Left ventricle myocardium inferior (tissue), 1 donor: ENCODE data around the gene SLC25A21. TPM values are rescaled to one million over a fixed set of nuclear protein-coding genes. Genes with fewer than 3 reads are reported as not detected.

Experiments
- DNase-seq: peaks from one replicate; pipeline ENCODE4 v3.0.0-alpha.2; 2020
- H3K27ac ChIP-seq: fragments of 200-600 bp; replicated peaks from 2 replicates; pipeline ENCODE4 v1.8.0; 2021
- H3K27me3 ChIP-seq: fragments of 200-600 bp; 2 replicates; pipeline ENCODE4 v1.8.0; 2021; ENCODE audit warnings: low read depth
- H3K36me3 ChIP-seq: fragments of 200-600 bp; 2 replicates; pipeline ENCODE4 v1.8.0; 2021
- H3K4me1 ChIP-seq: fragments of 200-600 bp; 2 replicates; pipeline ENCODE4 v1.8.0; 2021
- H3K4me3 ChIP-seq: fragments of 200-600 bp; 2 replicates; pipeline ENCODE4 v1.8.0; 2021; ENCODE audit warnings: mild to moderate bottlenecking, moderate library complexity
- H3K9me3 ChIP-seq: fragments of 200-600 bp; replicated peaks from 2 replicates; pipeline ENCODE4 v1.8.0; 2021
- intact Hi-C: fragments of 100-400 bp; cut with micrococcal nuclease; formaldehyde crosslinking; loops from one replicate; pipeline ENCODE4 v1.11.0; 2022
- total RNA-seq: library from RNA; stranded (reverse); fragmentation: NEBNext Ultra II Directional; extraction: Animal tissue kit (Norgen Biotek cat#: 25700); gene quantifications from one replicate; pipeline ENCODE4 v1.2.1, GENCODE V29; 2021
- TF ChIP-seq, protein P1 (sequence below): fragments of 200-600 bp; IDR thresholded peaks from 2 replicates; pipeline ENCODE4 v1.8.0; 2021; ENCODE audit warnings: antibody characterized with exemption, mild to moderate bottlenecking, borderline replicate concordance
- donor health status: DM: no; HTN: yes; CAD: no; lungs with severe emphysema.

The SLC25A21 gene
- total RNA-seq, 1 donor from 2014 or later: 0.77 TPM

GRCh38 chr14:36665887-36666415 is 506.5 kb downstream of the SLC25A21 start:
- H3K4me1 ChIP-seq: peaks cover 49% of the 10 kb centered on the region
- intact Hi-C loops: no loop called here
- H3K9me3 ChIP-seq: no peaks in the 10 kb centered on the region
- H3K36me3 ChIP-seq: no peaks in the 10 kb centered on the region
- DNase-seq: no peak
- peaks cover 100% of the 10 kb centered on the region for H3K27me3 ChIP-seq
- no peak overlapping the region for H3K27ac ChIP-seq
- TF ChIP-seq, protein P1, sequence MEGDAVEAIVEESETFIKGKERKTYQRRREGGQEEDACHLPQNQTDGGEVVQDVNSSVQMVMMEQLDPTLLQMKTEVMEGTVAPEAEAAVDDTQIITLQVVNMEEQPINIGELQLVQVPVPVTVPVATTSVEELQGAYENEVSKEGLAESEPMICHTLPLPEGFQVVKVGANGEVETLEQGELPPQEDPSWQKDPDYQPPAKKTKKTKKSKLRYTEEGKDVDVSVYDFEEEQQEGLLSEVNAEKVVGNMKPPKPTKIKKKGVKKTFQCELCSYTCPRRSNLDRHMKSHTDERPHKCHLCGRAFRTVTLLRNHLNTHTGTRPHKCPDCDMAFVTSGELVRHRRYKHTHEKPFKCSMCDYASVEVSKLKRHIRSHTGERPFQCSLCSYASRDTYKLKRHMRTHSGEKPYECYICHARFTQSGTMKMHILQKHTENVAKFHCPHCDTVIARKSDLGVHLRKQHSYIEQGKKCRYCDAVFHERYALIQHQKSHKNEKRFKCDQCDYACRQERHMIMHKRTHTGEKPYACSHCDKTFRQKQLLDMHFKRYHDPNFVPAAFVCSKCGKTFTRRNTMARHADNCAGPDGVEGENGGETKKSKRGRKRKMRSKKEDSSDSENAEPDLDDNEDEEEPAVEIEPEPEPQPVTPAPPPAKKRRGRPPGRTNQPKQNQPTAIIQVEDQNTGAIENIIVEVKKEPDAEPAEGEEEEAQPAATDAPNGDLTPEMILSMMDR: no peak
- H3K4me3 ChIP-seq: peak overlapping the region; percentile 36

GRCh38 chr14:36664322-36665193 is 507.8 kb downstream of the SLC25A21 start:
- H3K9me3 ChIP-seq: no peaks in the 10 kb centered on the region
- intact Hi-C loops: no loop called here
- H3K4me3 ChIP-seq: peak overlapping the region; percentile 57

GRCh38 chr14:36663404-36664321 is 508.7 kb downstream of the SLC25A21 start:
- no peaks in the 10 kb centered on the region for H3K9me3 ChIP-seq
- peaks cover 62% of the 10 kb centered on the region for H3K4me1 ChIP-seq
- no peaks in the 10 kb centered on the region for H3K36me3 ChIP-seq
- peaks cover 100% of the 10 kb centered on the region for H3K27me3 ChIP-seq
- H3K27ac ChIP-seq: no peak overlapping the region
- intact Hi-C loops: no loop called here
- TF ChIP-seq, protein P1: no peak
- DNase-seq: no peak
- peak overlapping the region; percentile 57 for H3K4me3 ChIP-seq

More at GRCh38 chr14:36664322-36665193, 507.8 kb downstream of the SLC25A21 start:
- TF ChIP-seq, protein P1: no peak
- no peaks in the 10 kb centered on the region for H3K36me3 ChIP-seq
- DNase-seq: no peak
- no peak overlapping the region for H3K27ac ChIP-seq
- peaks cover 100% of the 10 kb centered on the region for H3K27me3 ChIP-seq
- peaks cover 53% of the 10 kb centered on the region for H3K4me1 ChIP-seq

DNA sequence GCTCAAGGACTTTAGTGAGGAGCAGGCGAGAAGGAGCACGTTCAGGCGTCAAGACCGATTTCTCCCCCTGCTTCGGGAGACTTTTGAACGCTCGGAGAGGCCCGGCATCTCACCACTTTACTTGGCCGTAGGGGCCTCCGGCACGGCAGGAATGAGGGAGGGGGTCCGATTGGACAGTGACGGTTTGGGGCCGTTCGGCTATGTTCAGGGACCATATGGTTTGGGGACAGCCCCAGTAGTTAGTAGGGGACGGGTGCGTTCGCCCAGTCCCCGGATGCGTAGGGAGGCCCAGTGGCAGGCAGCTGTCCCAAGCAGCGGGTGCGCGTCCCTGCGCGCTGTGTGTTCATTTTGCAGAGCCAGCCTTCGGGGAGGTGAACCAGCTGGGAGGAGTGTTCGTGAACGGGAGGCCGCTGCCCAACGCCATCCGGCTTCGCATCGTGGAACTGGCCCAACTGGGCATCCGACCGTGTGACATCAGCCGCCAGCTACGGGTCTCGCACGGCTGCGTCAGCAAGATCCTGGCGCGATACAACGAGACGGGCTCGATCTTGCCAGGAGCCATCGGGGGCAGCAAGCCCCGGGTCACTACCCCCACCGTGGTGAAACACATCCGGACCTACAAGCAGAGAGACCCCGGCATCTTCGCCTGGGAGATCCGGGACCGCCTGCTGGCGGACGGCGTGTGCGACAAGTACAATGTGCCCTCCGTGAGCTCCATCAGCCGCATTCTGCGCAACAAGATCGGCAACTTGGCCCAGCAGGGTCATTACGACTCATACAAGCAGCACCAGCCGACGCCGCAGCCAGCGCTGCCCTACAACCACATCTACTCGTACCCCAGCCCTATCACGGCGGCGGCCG is 509.6 kb downstream of the SLC25A21 start:
- intact Hi-C loops: no loop called here
- no peaks in the 10 kb centered on the region for H3K9me3 ChIP-seq
- peaks cover 71% of the 10 kb centered on the region for H3K4me1 ChIP-seq
- no peak for DNase-seq
- no peaks in the 10 kb centered on the region for H3K36me3 ChIP-seq
- TF ChIP-seq, protein P1: no peak
- H3K4me3 ChIP-seq: peak overlapping the region; percentile 57
- peaks cover 100% of the 10 kb centered on the region for H3K27me3 ChIP-seq
- no peak overlapping the region for H3K27ac ChIP-seq

DNA sequence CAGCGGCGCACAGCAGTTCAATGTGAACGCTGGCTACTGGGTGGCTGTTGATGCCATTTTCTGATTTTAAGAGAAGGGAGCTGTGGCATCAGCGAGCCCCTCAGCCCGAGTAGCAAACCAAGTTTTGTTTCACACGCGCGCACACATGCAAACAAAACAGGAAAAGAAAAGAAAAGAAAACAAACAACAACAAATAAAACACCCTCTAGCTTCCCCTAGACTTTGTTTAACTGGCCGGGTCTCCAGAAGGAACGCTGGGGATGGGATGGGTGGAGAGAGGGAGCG is 510.2 kb downstream of the SLC25A21 start:
- Histone ChIP-seq H3K9me3 (no peaks in the 10 kb centered on the region), H3K27me3 (peaks cover 100% of the 10 kb centered on the region), H3K27ac (no peak overlapping the region), H3K4me3 (peak overlapping the region; percentile 57), H3K4me1 (peaks cover 77% of the 10 kb centered on the region), H3K36me3 (no peaks in the 10 kb centered on the region)
- intact Hi-C loops: no loop called here
- TF ChIP-seq, protein P1: no peak
- DNase-seq: no peak
